CD4-positive, alpha-beta T cell (primary cell): Measurements from ENCODE around the gene C1QTNF7. TPM values are rescaled to one million over a fixed set of nuclear protein-coding genes. Genes with fewer than 3 reads are reported as not detected.
A peak's percentile ranks its signal among the peaks of the same experiment; 100 is the strongest.

Experiments used
- ATAC-seq: fragments of 200-7000 bp; cut with Tn5 transposase; one replicate; pipeline ENCODE4 v1.10.0; 2022; ENCODE audit warnings: mild to moderate bottlenecking; ENCODE audit not compliant: poor library complexity
- CTCF ChIA-PET: fragments of 350-600 bp; sonication (Branson Sonifier 250); formaldehyde crosslinking; loops from one replicate; lab custom pipeline; 2021; ENCODE audit warnings: antibody characterized with exemption, inconsistent platforms; lab: Charles Lee
- POLR2A ChIA-PET: fragments of 350-600 bp; sonication (Branson Sonifier 250); formaldehyde crosslinking; loops from one replicate; lab custom pipeline; 2021; ENCODE audit warnings: antibody characterized with exemption, inconsistent platforms; lab: Charles Lee
- DNase-seq, 14 experiments: peaks; one replicate each; pipeline ENCODE4 v3.0.0-alpha.2; 2013 to 2020; ENCODE audit warnings: mixed read lengths in 2 of 14
- H3K27ac ChIP-seq, 2 donors: one replicate each; pipeline versions ENCODE4 v1.5.1 to v1.7.0; 2013; ENCODE audit warnings: low read length in 2 of 2, low read depth in 1 of 2, mild to moderate bottlenecking in 1 of 2
- H3K27me3 ChIP-seq, 2 experiments: 1 replicate in 1 of 2; 2 replicates in 1 of 2; pipeline versions ENCODE4 v1.6.1 to v1.7.0; 2013; ENCODE audit warnings: low read length in 2 of 2, control low read depth in 1 of 2, mild to moderate bottlenecking in 1 of 2, moderate library complexity in 1 of 2; ENCODE audit not compliant: insufficient read depth in 2 of 2, control insufficient read depth in 1 of 2
- H3K36me3 ChIP-seq: one replicate; pipeline ENCODE4 v1.6.1; 2013; ENCODE audit warnings: low read length, control low read depth; ENCODE audit not compliant: insufficient read depth
- H3K4me1 ChIP-seq: one replicate; pipeline ENCODE4 v1.6.1; 2013; ENCODE audit warnings: low read length, control low read depth; ENCODE audit not compliant: insufficient read depth
- H3K4me3 ChIP-seq: one replicate; pipeline ENCODE4 v1.5.1; 2013; ENCODE audit warnings: mild to moderate bottlenecking, low read length, moderate library complexity
- H3K9me3 ChIP-seq, 2 experiments: 1 replicate in 1 of 2; 2 replicates in 1 of 2; pipeline versions ENCODE4 v1.6.1 to v1.7.0; 2013; ENCODE audit warnings: low read length in 2 of 2, mild to moderate bottlenecking in 2 of 2, control low read depth in 1 of 2, moderate library complexity in 1 of 2; ENCODE audit not compliant: control insufficient read depth in 1 of 2, insufficient read depth in 1 of 2
- H3K27ac Mint-ChIP-seq: one replicate; pipeline ENCODE4 v1.8.0; 2020; ENCODE audit warnings: mixed read lengths
- H3K27me3 Mint-ChIP-seq: one replicate; pipeline ENCODE4 v1.8.0; 2021; ENCODE audit warnings: mixed read lengths
- H3K36me3 Mint-ChIP-seq: one replicate; pipeline ENCODE4 v1.8.0; 2021; ENCODE audit warnings: low read depth, mixed read lengths
- H3K4me1 Mint-ChIP-seq: one replicate; pipeline ENCODE4 v1.8.0; 2021; ENCODE audit warnings: low read depth, mixed read lengths
- H3K4me3 Mint-ChIP-seq: one replicate; pipeline ENCODE4 v1.8.0; 2020; ENCODE audit warnings: mild to moderate bottlenecking, mixed read lengths
- H3K9me3 Mint-ChIP-seq: one replicate; pipeline ENCODE4 v1.8.0; 2020; ENCODE audit warnings: mixed read lengths
- intact Hi-C, 2 experiments: fragments of 100-400 bp; cut with DNase I in 1 of 2; cut with micrococcal nuclease in 1 of 2; formaldehyde crosslinking; loops; one replicate each; pipeline versions ENCODE4 v1.15.1 to v1.9.0; 2023 to 2025; cut with DNase I, micrococcal nuclease
- total RNA-seq, 174 experiments: library from RNA in 2 of 174; stranded (reverse) in 2 of 174; gene quantifications; one replicate each; pipeline ENCODE4 v1.2.3 and lab custom pipeline; 2021 to 2026
- TF ChIP-seq, protein P1 (sequence below): fragments of 200-600 bp; IDR thresholded peaks from one replicate; pipeline ENCODE4 v1.8.0; 2022; ENCODE audit warnings: antibody characterized with exemption, mild to moderate bottlenecking

Gene C1QTNF7
- total RNA-seq, 2 experiments from 2014 or later = not detected

DNA sequence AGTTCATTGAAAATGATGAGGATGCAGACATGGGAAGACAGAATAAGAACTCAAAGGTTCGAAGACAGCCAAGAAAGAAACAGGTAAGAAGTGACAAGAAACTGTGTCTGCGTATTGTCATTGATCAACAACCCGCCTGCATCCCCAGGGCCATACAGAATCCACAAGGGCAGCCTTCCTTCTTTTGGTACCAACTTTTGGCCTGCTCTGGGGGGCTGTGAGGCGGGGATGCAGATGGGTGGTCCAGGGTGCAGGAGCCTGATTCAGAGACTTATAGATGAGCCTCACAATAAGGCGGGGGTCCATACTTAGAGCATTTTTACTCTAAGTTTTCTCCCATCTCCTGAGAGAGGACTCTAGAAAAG, 50.9 kb downstream of the C1QTNF7 start:
- H3K36me3 ChIP-seq = no peaks in the 10 kb centered on the region
- POLR2A ChIA-PET = no interaction called here
- no peaks in the 10 kb centered on the region for H3K9me3 ChIP-seq
- H3K27ac ChIP-seq = no peak overlapping the region
- Mint-ChIP-seq H3K27me3 (no peaks in the 10 kb centered on the region), H3K27ac (no peak overlapping the region), H3K36me3 (no peaks in the 10 kb centered on the region), H3K4me1 (no peaks in the 10 kb centered on the region), H3K9me3 (no peaks in the 10 kb centered on the region), H3K4me3 (no peak overlapping the region)
- no peaks in the 10 kb centered on the region for H3K4me1 ChIP-seq
- TF ChIP-seq, protein P1, sequence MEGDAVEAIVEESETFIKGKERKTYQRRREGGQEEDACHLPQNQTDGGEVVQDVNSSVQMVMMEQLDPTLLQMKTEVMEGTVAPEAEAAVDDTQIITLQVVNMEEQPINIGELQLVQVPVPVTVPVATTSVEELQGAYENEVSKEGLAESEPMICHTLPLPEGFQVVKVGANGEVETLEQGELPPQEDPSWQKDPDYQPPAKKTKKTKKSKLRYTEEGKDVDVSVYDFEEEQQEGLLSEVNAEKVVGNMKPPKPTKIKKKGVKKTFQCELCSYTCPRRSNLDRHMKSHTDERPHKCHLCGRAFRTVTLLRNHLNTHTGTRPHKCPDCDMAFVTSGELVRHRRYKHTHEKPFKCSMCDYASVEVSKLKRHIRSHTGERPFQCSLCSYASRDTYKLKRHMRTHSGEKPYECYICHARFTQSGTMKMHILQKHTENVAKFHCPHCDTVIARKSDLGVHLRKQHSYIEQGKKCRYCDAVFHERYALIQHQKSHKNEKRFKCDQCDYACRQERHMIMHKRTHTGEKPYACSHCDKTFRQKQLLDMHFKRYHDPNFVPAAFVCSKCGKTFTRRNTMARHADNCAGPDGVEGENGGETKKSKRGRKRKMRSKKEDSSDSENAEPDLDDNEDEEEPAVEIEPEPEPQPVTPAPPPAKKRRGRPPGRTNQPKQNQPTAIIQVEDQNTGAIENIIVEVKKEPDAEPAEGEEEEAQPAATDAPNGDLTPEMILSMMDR = no peak
- no peak for ATAC-seq
- H3K4me3 ChIP-seq = no peak overlapping the region
- DNase-seq = no peak
- CTCF ChIA-PET = no interaction called here
- intact Hi-C loops = loop anchor here in 1 of 2 experiments (2.0 kb wide), 1 partner anchor 524 kb away; no protein-coding TSS in a partner anchor
- H3K27me3 ChIP-seq = no peaks in the 10 kb centered on the region

DNA sequence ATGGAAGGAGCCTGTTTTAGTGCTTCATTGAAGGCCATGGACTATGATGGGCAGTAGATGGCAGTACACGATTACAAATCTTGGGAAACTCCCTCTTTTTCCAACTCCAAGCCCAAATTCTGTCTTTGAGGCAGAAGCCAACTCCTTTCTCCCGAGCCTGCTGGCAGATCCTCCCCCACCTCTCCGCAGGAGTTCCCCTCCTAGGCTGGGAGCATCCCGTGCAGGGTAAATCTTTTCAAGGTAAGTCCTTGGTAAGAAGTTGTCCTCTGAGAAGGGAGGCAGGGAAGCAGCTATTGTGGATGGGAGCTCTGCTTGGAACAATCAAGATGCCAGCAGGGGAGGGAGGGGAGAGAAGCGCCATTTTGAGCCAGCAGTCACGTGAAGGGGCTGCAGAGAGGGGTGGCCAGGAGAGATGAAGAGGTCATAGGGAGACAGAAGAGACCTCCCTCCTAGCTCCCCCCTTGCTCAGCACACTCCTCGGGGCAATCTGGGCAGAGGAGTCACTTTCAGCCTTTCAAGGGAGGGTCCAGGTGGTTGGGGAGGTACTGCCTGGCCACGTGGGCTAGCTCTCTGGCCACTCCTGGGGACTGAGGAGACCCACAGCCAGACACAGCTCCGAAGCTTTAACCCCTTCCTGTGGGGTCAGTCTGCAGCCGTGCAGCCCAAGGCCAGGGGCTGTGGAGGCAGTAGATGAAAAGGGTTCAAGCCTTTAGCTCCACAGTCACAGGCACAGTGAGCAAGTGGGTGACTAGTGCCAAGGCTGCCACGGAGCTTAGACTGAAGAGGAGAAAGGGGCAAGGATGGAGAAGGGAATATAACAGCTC, 51.5 kb downstream of the C1QTNF7 start:
- Histone ChIP-seq H3K27ac (no peak overlapping the region), H3K4me1 (no peaks in the 10 kb centered on the region), H3K27me3 (no peaks in the 10 kb centered on the region), H3K4me3 (no peak overlapping the region), H3K9me3 (no peaks in the 10 kb centered on the region), H3K36me3 (no peaks in the 10 kb centered on the region)
- intact Hi-C loops = loop anchor here in 1 of 2 experiments (2.0 kb wide), 1 partner anchor 524 kb away; no protein-coding TSS in a partner anchor
- no peak for ATAC-seq
- no peaks in the 10 kb centered on the region for H3K27me3 Mint-ChIP-seq
- TF ChIP-seq, protein P1 = no peak
- no peak overlapping the region for H3K4me3 Mint-ChIP-seq
- CTCF ChIA-PET = no interaction called here
- H3K36me3 Mint-ChIP-seq = no peaks in the 10 kb centered on the region
- POLR2A ChIA-PET = no interaction called here
- H3K27ac Mint-ChIP-seq = no peak overlapping the region
- DNase-seq = peak in 3 of 14 experiments; percentile 17 to 41 (median 33)
- no peaks in the 10 kb centered on the region for H3K4me1 Mint-ChIP-seq
- peaks cover 4% of the 10 kb centered on the region for H3K9me3 Mint-ChIP-seq

DNA sequence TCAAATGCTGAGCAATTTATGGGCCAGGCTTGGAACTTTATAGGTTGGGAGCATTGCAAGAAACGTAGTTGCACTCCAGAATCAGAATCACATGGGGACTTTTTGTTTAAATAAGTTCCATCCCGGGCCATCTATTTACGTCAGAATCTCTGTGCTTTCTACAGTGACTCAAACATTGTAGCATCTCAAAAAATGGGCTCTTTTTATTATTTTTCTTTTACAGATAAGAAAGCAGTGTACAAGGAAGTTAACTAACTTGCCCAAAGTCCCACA, 52.0 kb downstream of the C1QTNF7 start:
- Histone ChIP-seq H3K9me3 (no peaks in the 10 kb centered on the region), H3K36me3 (no peaks in the 10 kb centered on the region), H3K4me1 (no peaks in the 10 kb centered on the region), H3K27me3 (no peaks in the 10 kb centered on the region), H3K4me3 (no peak overlapping the region), H3K27ac (no peak overlapping the region)
- intact Hi-C loops = loop anchor here in 1 of 2 experiments (2.0 kb wide), 1 partner anchor 523 kb away; no protein-coding TSS in a partner anchor
- Mint-ChIP-seq H3K27ac (no peak overlapping the region), H3K4me3 (no peak overlapping the region), H3K36me3 (no peaks in the 10 kb centered on the region), H3K4me1 (no peaks in the 10 kb centered on the region), H3K9me3 (peaks cover 4% of the 10 kb centered on the region), H3K27me3 (no peaks in the 10 kb centered on the region)
- ChIA-PET CTCF (no interaction called here), POLR2A (no interaction called here)
- DNase-seq (no peak), ATAC-seq (no peak)
- TF ChIP-seq, protein P1 = no peak
